Skeletal muscle tissue (tissue), 4 donors: Measurements from ENCODE around the gene GRM8. TPM values are rescaled to one million over a fixed set of nuclear protein-coding genes. Genes with fewer than 3 reads are reported as not detected.
"Not testable (repeated sequence)": the region's sequence is repeated elsewhere in the genome, so short reads cannot be mapped to it uniquely, and the experiment has no call there.

Experiments
- H3K27ac ChIP-seq: one replicate; pipeline ENCODE4 v1.7.0; 2013; ENCODE audit warnings: mild to moderate bottlenecking, low read depth, low read length, inconsistent platforms
- H3K27me3 ChIP-seq, 3 donors: one replicate each; pipeline ENCODE4 v1.7.0; 2013; ENCODE audit warnings: low read length in 3 of 3; ENCODE audit not compliant: control insufficient read depth in 3 of 3, insufficient read depth in 3 of 3
- H3K36me3 ChIP-seq, 3 donors: one replicate each; pipeline ENCODE4 v1.7.0; 2013; ENCODE audit warnings: low read length in 3 of 3; ENCODE audit not compliant: control insufficient read depth in 3 of 3, insufficient read depth in 3 of 3
- H3K4me1 ChIP-seq, 3 donors: one replicate each; pipeline ENCODE4 v1.7.0; 2013; ENCODE audit warnings: low read length in 3 of 3, mild to moderate bottlenecking in 3 of 3; ENCODE audit not compliant: control insufficient read depth in 3 of 3, insufficient read depth in 3 of 3
- H3K4me3 ChIP-seq, 3 donors: one replicate each; pipeline ENCODE4 v1.7.0; 2013; ENCODE audit warnings: low read length in 3 of 3
- H3K9ac ChIP-seq, 3 donors: one replicate each; pipeline ENCODE4 v1.7.0; 2013; ENCODE audit warnings: low read length in 3 of 3, mild to moderate bottlenecking in 3 of 3, moderate library complexity in 2 of 3, low read depth in 1 of 3
- H3K9me3 ChIP-seq, 3 donors: one replicate each; pipeline ENCODE4 v1.7.0; 2013; ENCODE audit warnings: low read length in 3 of 3; ENCODE audit not compliant: control insufficient read depth in 3 of 3
- total RNA-seq: library from RNA; depleted of rRNA; stranded (reverse); fragments of >200 nt; gene quantifications from one replicate; pipeline ENCODE4 v1.2.3, GENCODE V29; 2014
- donor health status: Osteomylitis.

Gene GRM8
- total RNA-seq, 1 donor from 2014 or later = not detected

GRCh38 chr7:126957443-126957842, 295.3 kb downstream of the GRM8 start:
- Histone ChIP-seq H3K4me3 (no peak overlapping the region), H3K27me3 (no peaks in the 10 kb centered on the region), H3K36me3 (no peaks in the 10 kb centered on the region), H3K9me3 (no peaks in the 10 kb centered on the region), H3K9ac (no peak overlapping the region), H3K27ac (no peak overlapping the region), H3K4me1 (no peaks in the 10 kb centered on the region)

- Histone ChIP-seq H3K9me3 (no peaks in the 10 kb centered on the region), H3K9ac (no peak overlapping the region), H3K27me3 (no peaks in the 10 kb centered on the region), H3K36me3 (no peaks in the 10 kb centered on the region), H3K4me1 (no peaks in the 10 kb centered on the region), H3K4me3 (no peak overlapping the region), H3K27ac (no peak overlapping the region)
Measured at GRCh38 chr7:126953461-126953860, 299.3 kb downstream of the GRM8 start.

- H3K27me3 ChIP-seq = no peaks in the 10 kb centered on the region
- no peaks in the 10 kb centered on the region for H3K9me3 ChIP-seq
- H3K9ac ChIP-seq = no peak overlapping the region
- no peak overlapping the region for H3K4me3 ChIP-seq
- no peaks in the 10 kb centered on the region for H3K4me1 ChIP-seq
- H3K27ac ChIP-seq = no peak overlapping the region
- H3K36me3 ChIP-seq = no peaks in the 10 kb centered on the region
Measured at GRCh38 chr7:126948664-126949063, 304.1 kb downstream of the GRM8 start.

GRCh38 chr7:126940723-126941307, 311.9 kb downstream of the GRM8 start:
- Histone ChIP-seq H3K9me3 (no peaks in the 10 kb centered on the region), H3K27ac (no peak overlapping the region), H3K36me3 (no peaks in the 10 kb centered on the region), H3K4me1 (no peaks in the 10 kb centered on the region), H3K27me3 (no peaks in the 10 kb centered on the region), H3K4me3 (no peak overlapping the region), H3K9ac (no peak overlapping the region)

DNA sequence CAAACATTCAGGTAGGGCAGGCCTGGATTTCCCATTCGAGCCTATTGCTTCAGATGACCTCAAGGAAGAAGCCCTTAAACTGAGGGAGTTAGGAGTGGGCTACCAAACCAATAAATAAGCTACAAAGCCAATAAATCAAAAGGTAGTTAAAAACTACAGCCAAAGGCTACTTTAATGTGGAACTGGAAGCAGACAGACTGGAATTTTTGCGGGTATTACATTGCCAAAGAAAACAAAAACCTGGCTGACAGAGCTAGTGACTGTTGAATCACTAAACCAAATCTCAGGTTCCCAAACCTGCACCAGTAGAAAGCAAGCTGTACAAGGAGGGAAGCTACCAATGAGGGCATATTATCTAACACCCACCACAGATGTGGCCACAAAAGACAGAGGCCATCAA, 315.6 kb downstream of the GRM8 start:
- Histone ChIP-seq H3K36me3 (no peaks in the 10 kb centered on the region), H3K4me1 (no peaks in the 10 kb centered on the region), H3K27me3 (no peaks in the 10 kb centered on the region), H3K27ac (no peak overlapping the region), H3K4me3 (no peak overlapping the region), H3K9ac (no peak overlapping the region), H3K9me3 (no peaks in the 10 kb centered on the region)

GRCh38 chr7:126931581-126931980, 321.2 kb downstream of the GRM8 start:
- Histone ChIP-seq H3K27me3 (no peaks in the 10 kb centered on the region), H3K9me3 (no peaks in the 10 kb centered on the region), H3K9ac (no peak overlapping the region), H3K4me3 (no peak overlapping the region), H3K4me1 (no peaks in the 10 kb centered on the region), H3K36me3 (no peaks in the 10 kb centered on the region), H3K27ac (no peak overlapping the region)

- no peak overlapping the region for H3K4me3 ChIP-seq
- H3K4me1 ChIP-seq = no peaks in the 10 kb centered on the region
- no peak overlapping the region for H3K27ac ChIP-seq
- no peaks in the 10 kb centered on the region for H3K9me3 ChIP-seq
- H3K9ac ChIP-seq = no peak overlapping the region
- no peaks in the 10 kb centered on the region for H3K27me3 ChIP-seq
- H3K36me3 ChIP-seq = no peaks in the 10 kb centered on the region
Measured at GRCh38 chr7:126930166-126930565, 322.6 kb downstream of the GRM8 start.

GRCh38 chr7:126924477-126924876, 328.3 kb downstream of the GRM8 start:
- H3K4me3 ChIP-seq = no peak overlapping the region
- no peaks in the 10 kb centered on the region for H3K9me3 ChIP-seq

GRCh38 chr7:126911627-126912026, 341.1 kb downstream of the GRM8 start:
- not testable (repeated sequence) for H3K27me3 ChIP-seq, H3K27ac ChIP-seq, H3K9ac ChIP-seq, H3K4me1 ChIP-seq, H3K36me3 ChIP-seq, H3K9me3 ChIP-seq, H3K4me3 ChIP-seq

More at GRCh38 chr7:126924477-126924876, 328.3 kb downstream of the GRM8 start:
- Histone ChIP-seq H3K4me1 (no peaks in the 10 kb centered on the region), H3K27ac (no peak overlapping the region), H3K27me3 (no peaks in the 10 kb centered on the region), H3K9ac (no peak overlapping the region), H3K36me3 (no peaks in the 10 kb centered on the region)

DNA sequence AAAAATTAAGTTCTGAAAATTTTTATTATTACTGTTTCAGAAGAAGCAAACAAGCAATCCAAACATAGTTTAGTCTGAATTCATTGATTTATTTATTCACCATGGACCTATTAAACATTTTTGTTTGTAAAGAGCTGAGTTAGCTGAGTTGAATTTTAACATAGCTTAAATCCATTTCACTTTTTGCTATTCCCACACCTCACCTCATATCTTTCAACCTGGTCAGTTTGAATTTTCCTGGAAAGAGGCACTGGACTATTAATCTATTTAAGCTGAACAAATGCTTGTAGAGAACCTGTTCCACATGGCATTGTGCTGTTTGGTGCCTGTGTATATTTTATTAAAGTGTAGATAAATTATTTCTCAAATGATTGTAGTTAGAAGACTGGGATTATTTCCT, 344.2 kb downstream of the GRM8 start:
- H3K36me3 ChIP-seq, H3K27ac ChIP-seq, H3K9me3 ChIP-seq, H3K9ac ChIP-seq, H3K27me3 ChIP-seq, H3K4me3 ChIP-seq, H3K4me1 ChIP-seq: not testable (repeated sequence)

DNA sequence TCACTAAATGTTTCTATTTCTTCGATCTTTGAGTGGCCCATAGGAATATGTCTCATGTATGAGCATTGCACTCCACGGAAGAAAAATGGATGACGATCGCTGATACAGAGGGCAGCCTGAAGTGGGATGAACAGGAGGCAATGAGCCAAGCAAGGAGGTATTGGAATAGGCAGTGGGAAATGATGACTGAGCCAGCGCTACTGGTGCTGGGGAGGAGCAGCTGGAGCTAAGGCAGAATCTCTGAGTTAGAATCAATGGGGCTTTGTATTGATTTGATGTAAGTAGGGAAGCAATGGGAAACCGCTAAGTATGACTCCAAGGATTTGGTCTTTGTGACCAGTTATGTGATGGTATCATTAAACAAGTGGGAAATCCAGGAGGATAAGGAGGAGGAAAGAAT, 345.1 kb downstream of the GRM8 start:
- H3K9me3 ChIP-seq, H3K27me3 ChIP-seq, H3K9ac ChIP-seq, H3K36me3 ChIP-seq, H3K27ac ChIP-seq, H3K4me3 ChIP-seq, H3K4me1 ChIP-seq: not testable (repeated sequence)
